ELF-1 (cell line): ENCODE measurements around the gene N4BP2L1.

ENCODE experiments used
- DNase-seq: peaks from one replicate; pipeline ENCODE4 v3.0.0-alpha.2; 2016; ENCODE audit warnings: low read depth, low spot score

The N4BP2L1 gene

GRCh38 chr13:32427852-32428580 is at the start of gene N4BP2L1:
TSS of gene N4BP2L1 (minus strand) at chr13:32428130. CDS start at chr13:32428082, 48 bp downstream.
- peak; percentile 42 for DNase-seq

GRCh38 chr13:32476892-32477291 is 49.0 kb upstream of the N4BP2L1 start:
- DNase-seq: no peak

GRCh38 chr13:32476021-32476731 is 48.2 kb upstream of the N4BP2L1 start:
- DNase-seq: peak; percentile 38

GRCh38 chr13:32474999-32475792 is 47.3 kb upstream of the N4BP2L1 start:
- no peak for DNase-seq

- DNase-seq: no peak
These were observed 45.7 kb upstream of the N4BP2L1 start for GRCh38 chr13:32473650-32474049.

- no peak for DNase-seq
These were observed 44.3 kb upstream of the N4BP2L1 start for GRCh38 chr13:32472194-32472621.

GRCh38 chr13:32471187-32471922 is 43.4 kb upstream of the N4BP2L1 start:
- DNase-seq: no peak

GRCh38 chr13:32468502-32469142 is 40.7 kb upstream of the N4BP2L1 start:
- no peak for DNase-seq

- DNase-seq: no peak
These were observed 28.7 kb upstream of the N4BP2L1 start for GRCh38 chr13:32456591-32456990.

GRCh38 chr13:32455594-32455903 is 27.6 kb upstream of the N4BP2L1 start:
- no peak for DNase-seq

GRCh38 chr13:32454886-32455593 is 27.1 kb upstream of the N4BP2L1 start:
- no peak for DNase-seq

GRCh38 chr13:32453981-32454380 is 26.1 kb upstream of the N4BP2L1 start:
- DNase-seq: no peak

GRCh38 chr13:32448972-32449371 is 21.0 kb upstream of the N4BP2L1 start:
- DNase-seq: no peak

- DNase-seq: no peak
These were observed 20.1 kb upstream of the N4BP2L1 start for GRCh38 chr13:32447894-32448623.

GRCh38 chr13:32446773-32447465 is 19.0 kb upstream of the N4BP2L1 start:
- DNase-seq: no peak

GRCh38 chr13:32446220-32446619 is 18.3 kb upstream of the N4BP2L1 start:
- DNase-seq: no peak

- no peak for DNase-seq
These were observed 17.5 kb upstream of the N4BP2L1 start for GRCh38 chr13:32445461-32445860.

- no peak for DNase-seq
These were observed 15.2 kb upstream of the N4BP2L1 start for GRCh38 chr13:32443111-32443510.

GRCh38 chr13:32438871-32439270 is 10.9 kb upstream of the N4BP2L1 start:
- no peak for DNase-seq
